Stimulated activated CD8-positive, alpha-beta memory T cell treated with anti-CD3 and anti-CD28 coated beads, Interleukin-15, amount 100 ng/mL, for 4 hours (primary cell): Measurements from ENCODE around the gene SLC2A10.

Source experiments
- DNase-seq, 2 donors: peaks; one replicate each; pipeline ENCODE4 v3.0.0-alpha.2; 2020; ENCODE audit warnings: low read depth in 2 of 2

Gene SLC2A10

GRCh38 chr20:46703435-46703834, 6.0 kb upstream of the SLC2A10 start:
- DNase-seq: no peak

- no peak for DNase-seq
Measured at GRCh38 chr20:46704714-46705377, 4.6 kb upstream of the SLC2A10 start.

- DNase-seq: no peak
Measured at GRCh38 chr20:46705378-46705729, 4.1 kb upstream of the SLC2A10 start.

- no peak for DNase-seq
Measured at GRCh38 chr20:46706242-46706641, 3.2 kb upstream of the SLC2A10 start.

GRCh38 chr20:46708172-46708860, 1.1 kb upstream of the SLC2A10 start:
- DNase-seq: no peak

GRCh38 chr20:46709055-46709458, 392 bp upstream of the SLC2A10 start:
- DNase-seq: no peak

- no peak for DNase-seq
Measured at GRCh38 chr20:46710153-46710913, 884 bp downstream of the SLC2A10 start.

- DNase-seq: no peak
Measured at GRCh38 chr20:46712056-46712636, 2.7 kb downstream of the SLC2A10 start.

- no peak for DNase-seq
Measured at GRCh38 chr20:46713957-46714834, 4.7 kb downstream of the SLC2A10 start.

DNA sequence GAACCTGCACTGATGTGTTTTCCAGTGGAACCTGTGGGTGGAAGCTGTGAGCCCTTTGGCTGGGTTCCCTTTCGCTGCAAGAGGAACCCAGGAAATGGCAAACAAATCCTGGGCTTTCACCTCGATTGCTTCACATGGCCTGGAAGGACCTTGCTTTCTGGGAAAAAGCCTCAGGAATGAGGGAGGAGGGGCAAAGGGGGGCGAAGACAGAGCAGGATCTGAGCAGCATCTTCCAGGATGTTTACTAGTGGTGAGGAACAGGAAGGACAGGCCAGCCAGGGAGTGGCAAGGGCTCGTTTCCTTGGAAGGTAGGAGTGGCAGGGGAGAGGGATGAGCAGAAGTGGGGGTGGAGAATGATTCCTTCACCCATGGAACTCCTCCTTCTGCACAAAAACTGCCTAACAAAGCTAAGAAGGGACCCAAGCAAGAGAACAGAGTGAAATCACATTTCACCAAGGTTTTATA, 5.9 kb downstream of the SLC2A10 start:
- no peak for DNase-seq

GRCh38 chr20:46717818-46718541, 8.5 kb downstream of the SLC2A10 start:
- DNase-seq: no peak

- DNase-seq: no peak
Measured at GRCh38 chr20:46720019-46720418, 10.6 kb downstream of the SLC2A10 start.

DNA sequence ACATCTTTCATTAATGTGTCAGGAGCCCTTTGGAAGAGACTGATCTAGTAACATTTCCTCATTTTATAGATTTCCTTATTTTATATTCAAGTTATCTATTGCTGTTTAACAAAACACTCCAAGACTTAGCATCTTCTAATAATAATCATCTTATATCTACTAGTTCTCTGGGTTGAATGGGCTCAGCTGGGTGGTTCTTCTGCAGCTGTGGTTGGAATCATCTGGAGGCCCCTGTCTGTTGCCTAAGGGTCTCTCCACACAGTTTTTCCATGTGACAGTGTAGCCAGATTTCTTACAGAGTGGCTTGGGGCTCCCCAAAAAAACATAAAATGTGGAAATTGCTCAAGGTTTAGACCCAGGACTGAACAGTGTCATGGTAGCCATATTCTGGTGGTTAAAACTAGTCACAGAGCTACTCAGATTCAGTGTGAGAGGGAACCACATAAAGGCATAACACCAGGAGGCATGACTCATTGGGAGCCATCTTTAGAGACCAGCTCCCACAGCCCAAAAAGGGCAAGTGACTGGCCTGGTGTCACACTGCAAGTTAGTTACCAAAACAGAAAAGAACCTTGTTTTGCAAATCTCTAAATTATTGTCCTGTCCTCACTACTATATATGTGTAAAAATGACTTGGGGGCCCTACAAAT, 11.5 kb downstream of the SLC2A10 start:
- no peak for DNase-seq

DNA sequence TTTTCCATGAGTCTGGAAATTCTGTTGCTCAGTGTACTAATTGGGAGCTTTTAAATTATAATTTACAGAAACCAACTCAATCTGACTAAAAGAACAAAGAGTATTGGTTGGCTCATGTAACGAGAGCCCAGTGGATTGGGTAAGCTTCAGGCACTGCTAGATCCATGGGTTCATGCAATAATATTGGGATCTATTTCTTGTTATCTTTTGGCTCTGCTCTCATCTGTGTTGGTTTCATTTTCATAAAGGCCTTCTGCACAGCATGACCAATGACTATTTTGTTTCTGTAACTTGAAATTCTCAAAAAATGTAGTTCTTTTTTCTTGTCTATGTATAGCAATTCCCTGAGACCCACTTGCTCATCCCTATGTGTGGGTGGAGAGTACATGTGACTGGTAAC, 12.0 kb downstream of the SLC2A10 start:
- no peak for DNase-seq

DNA sequence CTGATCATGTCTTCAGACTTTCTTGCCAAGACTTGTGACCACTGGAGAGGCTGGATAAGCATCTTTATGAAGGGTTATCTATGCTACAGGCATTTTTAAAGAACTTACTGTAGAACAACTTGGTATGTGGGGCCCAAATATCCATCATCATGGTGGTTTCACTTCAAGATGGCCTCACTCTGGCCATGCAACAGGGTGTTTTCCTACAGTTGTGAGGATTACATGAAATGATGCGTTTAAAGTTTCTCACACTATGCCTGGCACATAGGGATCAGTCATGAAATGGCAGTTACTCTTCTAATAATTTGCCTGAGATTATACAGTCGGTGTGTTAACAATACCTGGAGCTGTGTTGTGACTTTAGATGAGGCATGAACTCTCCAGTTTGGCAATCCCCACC, 13.0 kb downstream of the SLC2A10 start:
- no peak for DNase-seq

DNA sequence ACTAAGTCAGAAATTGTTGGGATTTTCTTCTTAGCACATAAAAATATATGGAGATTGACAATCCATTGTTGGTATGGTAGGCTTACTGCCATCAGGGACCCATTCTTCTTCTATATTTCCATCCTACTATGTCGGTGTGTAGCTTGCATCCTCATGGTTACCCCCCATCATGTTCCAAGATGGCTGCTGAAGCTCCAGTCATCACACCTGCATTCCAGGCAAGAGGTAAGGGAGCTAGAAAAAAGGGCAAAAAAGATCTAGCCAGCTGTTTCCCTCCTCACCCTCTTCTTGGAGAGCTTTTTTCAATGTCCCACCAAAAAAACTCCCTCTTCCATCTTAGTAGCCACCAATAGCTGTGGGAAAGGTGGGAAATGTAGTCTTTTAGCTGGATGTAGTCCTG, 13.6 kb downstream of the SLC2A10 start:
- no peak for DNase-seq

DNA sequence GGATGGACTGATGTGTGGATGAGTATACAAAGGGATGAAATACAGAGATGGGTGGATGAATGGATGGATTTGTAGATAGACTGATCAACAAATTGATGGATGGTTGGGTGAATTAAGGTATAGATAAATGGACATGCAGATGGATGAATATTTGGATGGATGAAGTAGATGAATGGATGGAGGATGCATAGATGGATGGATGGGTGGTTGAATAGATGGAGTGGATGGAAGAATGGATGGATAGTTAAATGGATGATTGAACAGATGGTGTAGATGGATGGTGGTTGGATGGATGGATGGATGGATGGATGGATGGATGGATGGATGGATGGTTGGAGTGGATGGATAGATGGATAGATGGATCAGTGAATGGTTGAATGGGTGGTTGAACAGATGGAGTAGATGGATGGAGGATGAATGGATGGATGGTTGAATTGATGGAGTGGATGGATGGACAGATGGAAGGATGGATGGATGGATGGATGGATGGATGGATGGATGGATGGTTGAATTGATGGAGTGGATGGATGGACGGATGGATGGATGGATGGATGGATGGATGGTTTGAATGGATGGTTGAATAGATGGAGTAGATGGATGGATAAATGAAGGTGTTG, 15.0 kb downstream of the SLC2A10 start:
- DNase-seq: no peak

DNA sequence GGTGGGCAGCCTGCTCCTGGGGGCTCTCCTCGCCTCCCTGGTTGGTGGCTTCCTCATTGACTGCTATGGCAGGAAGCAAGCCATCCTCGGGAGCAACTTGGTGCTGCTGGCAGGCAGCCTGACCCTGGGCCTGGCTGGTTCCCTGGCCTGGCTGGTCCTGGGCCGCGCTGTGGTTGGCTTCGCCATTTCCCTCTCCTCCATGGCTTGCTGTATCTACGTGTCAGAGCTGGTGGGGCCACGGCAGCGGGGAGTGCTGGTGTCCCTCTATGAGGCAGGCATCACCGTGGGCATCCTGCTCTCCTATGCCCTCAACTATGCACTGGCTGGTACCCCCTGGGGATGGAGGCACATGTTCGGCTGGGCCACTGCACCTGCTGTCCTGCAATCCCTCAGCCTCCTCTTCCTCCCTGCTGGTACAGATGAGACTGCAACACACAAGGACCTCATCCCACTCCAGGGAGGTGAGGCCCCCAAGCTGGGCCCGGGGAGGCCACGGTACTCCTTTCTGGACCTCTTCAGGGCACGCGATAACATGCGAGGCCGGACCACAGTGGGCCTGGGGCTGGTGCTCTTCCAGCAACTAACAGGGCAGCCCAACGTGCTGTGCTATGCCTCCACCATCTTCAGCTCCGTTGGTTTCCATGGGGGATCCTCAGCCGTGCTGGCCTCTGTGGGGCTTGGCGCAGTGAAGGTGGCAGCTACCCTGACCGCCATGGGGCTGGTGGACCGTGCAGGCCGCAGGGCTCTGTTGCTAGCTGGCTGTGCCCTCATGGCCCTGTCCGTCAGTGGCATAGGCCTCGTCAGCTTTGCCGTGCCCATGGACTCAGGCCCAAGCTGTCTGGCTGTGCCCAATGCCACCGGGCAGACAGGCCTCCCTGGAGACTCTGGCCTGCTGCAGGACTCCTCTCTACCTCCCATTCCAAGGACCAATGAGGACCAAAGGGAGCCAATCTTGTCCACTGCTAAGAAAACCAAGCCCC, 16.0 kb downstream of the SLC2A10 start:
- no peak for DNase-seq

DNA sequence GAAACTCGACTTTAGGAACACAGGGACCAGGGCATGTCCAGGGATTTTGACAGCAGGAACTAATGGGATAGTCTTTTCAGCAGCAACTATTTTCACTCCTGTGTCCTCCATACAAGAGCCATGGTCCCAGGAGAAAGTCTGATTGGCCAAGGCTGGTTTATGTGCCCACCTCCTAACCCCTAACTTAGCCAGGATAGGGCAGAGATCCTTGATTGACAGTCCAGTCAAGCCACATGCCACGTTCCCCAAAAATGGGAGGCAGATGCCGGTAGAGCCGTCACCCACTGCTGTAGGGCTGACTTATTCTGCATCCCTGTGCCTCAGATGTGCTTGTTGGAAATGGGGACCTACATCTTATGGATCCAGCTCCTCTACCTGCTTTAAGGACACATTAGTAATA, 22.3 kb downstream of the SLC2A10 start:
- DNase-seq: no peak
